ENCODE results near the gene MOSPD3. TPM values are rescaled to one million over a fixed set of nuclear protein-coding genes. Genes with fewer than 3 reads are reported as not detected.
A peak's percentile ranks its signal among the peaks of the same experiment; 100 is the strongest.

MOSPD3 gene
- total RNA-seq, 6 donors from 2014 or later: 9.9 to 25.8 (median 16.0) TPM

- H3K27ac ChIP-seq: no peak overlapping the region
- no peaks in the 10 kb centered on the region for H3K36me3 ChIP-seq
- H3K4me1 ChIP-seq: peaks cover 8 to 13% (median 10%) of the 10 kb centered on the region in 4 donors
- H3K4me3 ChIP-seq: no peak overlapping the region
- H3K27me3 ChIP-seq: no peaks in the 10 kb centered on the region
- no peak for DNase-seq
- no peak for ATAC-seq (ENCODE audit: low FRiP score in 2 of 2)
- 87 to 90% methylated on average over 15 of the region's 15 CpGs for WGBS, 2 donors
- no peaks in the 10 kb centered on the region for H3K9me3 ChIP-seq
- no peak for TF ChIP-seq POLR2AphosphoS5 (IDR thresholded peaks at IDR 0.05)
These were observed 11.8 kb downstream of the MOSPD3 start for GRCh38 chr7:100623951-100624824.

DNA sequence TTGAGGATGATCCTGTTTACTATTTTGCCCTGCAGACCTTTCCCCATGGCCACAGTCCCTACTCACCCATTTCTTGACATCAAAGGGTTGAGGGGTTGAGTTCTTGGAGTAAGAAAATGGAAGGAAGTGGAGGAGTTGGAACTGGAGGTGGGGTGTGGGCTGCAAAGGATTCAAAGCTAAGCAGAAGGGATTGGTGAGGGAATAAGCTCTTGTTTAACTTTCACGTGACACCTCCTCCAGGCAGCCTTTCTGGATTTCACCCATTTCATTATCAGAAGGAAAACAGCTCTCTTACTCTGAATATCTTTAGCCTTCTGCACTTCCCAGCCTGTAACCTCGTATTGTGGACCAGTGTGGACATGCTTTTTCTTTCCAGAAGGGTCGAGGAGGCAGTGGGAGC is 13.7 kb downstream of the MOSPD3 start:
- no peaks in the 10 kb centered on the region for H3K27me3 ChIP-seq
- no peak for ATAC-seq (ENCODE audit: low FRiP score in 2 of 2)
- DNase-seq: no peak
- peak overlapping the region in 2 of 4 donors; percentile 52 to 67 for H3K27ac ChIP-seq
- peaks cover 8 to 13% (median 10%) of the 10 kb centered on the region in 4 donors for H3K4me1 ChIP-seq
- no peaks in the 10 kb centered on the region for H3K9me3 ChIP-seq
- WGBS, 2 donors: 10 to 25% methylated on average over 3 of the region's 3 CpGs
- H3K36me3 ChIP-seq: no peaks in the 10 kb centered on the region
- H3K4me3 ChIP-seq: peak overlapping the region in 3 of 4 donors; percentile 21 to 43 (median 28)
- no peak for TF ChIP-seq POLR2A (IDR thresholded peaks at IDR 0.05)
- TF ChIP-seq POLR2AphosphoS5 (IDR thresholded peaks at IDR 0.05): no peak
- no peak for TF ChIP-seq EP300 (IDR thresholded peaks at IDR 0.05)
- TF ChIP-seq, protein P1, sequence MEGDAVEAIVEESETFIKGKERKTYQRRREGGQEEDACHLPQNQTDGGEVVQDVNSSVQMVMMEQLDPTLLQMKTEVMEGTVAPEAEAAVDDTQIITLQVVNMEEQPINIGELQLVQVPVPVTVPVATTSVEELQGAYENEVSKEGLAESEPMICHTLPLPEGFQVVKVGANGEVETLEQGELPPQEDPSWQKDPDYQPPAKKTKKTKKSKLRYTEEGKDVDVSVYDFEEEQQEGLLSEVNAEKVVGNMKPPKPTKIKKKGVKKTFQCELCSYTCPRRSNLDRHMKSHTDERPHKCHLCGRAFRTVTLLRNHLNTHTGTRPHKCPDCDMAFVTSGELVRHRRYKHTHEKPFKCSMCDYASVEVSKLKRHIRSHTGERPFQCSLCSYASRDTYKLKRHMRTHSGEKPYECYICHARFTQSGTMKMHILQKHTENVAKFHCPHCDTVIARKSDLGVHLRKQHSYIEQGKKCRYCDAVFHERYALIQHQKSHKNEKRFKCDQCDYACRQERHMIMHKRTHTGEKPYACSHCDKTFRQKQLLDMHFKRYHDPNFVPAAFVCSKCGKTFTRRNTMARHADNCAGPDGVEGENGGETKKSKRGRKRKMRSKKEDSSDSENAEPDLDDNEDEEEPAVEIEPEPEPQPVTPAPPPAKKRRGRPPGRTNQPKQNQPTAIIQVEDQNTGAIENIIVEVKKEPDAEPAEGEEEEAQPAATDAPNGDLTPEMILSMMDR (IDR thresholded peaks at IDR 0.05): no peak

DNA sequence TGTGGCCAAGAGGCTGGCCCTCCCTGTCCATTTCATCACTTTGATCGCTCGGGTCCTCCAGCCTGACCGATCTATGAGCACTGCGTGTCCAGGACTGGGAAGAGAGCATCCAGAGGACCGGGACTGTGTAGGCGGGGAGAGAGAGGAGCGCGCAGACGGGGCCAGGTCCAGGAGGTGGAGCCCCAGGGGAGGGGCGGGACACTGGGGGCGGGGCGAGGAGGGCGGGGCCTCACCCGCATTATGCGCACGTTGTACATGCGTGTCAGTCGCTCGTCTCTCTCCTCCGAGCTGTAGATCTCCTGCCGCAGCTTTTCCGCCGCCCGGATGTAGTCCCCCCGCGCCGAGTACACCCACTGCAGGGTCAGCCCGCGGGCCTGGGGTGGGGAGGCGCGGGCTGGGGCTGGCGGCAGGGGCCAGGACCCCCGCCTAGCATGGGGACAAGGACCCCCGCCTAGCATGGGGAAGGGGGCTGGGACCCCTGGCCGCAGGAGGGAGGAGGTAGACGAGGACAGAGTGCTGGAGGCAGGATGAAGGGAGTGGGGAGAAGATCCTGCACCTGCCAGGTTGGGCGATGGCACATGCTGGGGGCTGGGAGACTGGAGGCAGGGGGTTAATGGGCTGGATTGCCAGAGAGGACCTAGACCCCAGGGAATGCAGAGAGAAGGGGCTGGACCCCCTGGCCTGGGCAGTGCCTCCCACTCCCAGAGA is 14.3 kb downstream of the MOSPD3 start:
- TF ChIP-seq EP300 (IDR thresholded peaks at IDR 0.05) (no peak), POLR2A (IDR thresholded peaks at IDR 0.05) (no peak), POLR2AphosphoS5 (IDR thresholded peaks at IDR 0.05) (no peak)
- TF ChIP-seq, protein P1 (IDR thresholded peaks at IDR 0.05): no peak
- Histone ChIP-seq H3K27me3 (no peaks in the 10 kb centered on the region), H3K4me1 (peaks cover 8 to 13% (median 10%) of the 10 kb centered on the region in 4 donors), H3K9me3 (no peaks in the 10 kb centered on the region), H3K27ac (peak overlapping the region in 3 of 4 donors; percentile 1 to 67 (median 52)), H3K4me3 (peak overlapping the region in 3 of 4 donors; percentile 21 to 43 (median 28)), H3K36me3 (no peaks in the 10 kb centered on the region)
- DNase-seq (peak; percentile 84 to 97), ATAC-seq (ENCODE audit: low FRiP score in 2 of 2) (peak; percentile 93 to 97)
- WGBS, 2 donors: 3 to 7% methylated on average over 11 to 37 of the region's 37 CpGs

DNA sequence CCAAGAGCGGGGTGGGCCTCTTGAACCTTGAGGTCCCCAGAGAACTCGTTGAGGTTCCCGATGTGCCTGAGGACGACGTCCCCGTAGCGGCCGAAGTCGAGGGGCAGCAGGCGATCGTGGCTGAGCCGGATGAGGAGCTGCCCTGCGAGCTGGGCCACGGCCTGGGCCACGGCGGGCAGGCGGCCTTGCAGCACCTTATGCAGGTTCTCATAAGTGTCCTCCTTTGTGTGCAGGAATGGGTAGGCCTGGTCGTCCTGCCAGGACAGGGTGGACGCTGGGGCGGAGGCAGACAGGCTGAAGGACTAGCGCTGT is 14.9 kb downstream of the MOSPD3 start:
- H3K4me1 ChIP-seq: peaks cover 8 to 13% (median 10%) of the 10 kb centered on the region in 4 donors
- TF ChIP-seq, protein P1 (IDR thresholded peaks at IDR 0.05): no peak
- no peak for TF ChIP-seq EP300 (IDR thresholded peaks at IDR 0.05)
- TF ChIP-seq POLR2AphosphoS5 (IDR thresholded peaks at IDR 0.05): no peak
- no peak for TF ChIP-seq POLR2A (IDR thresholded peaks at IDR 0.05)
- H3K36me3 ChIP-seq: no peaks in the 10 kb centered on the region
- peak overlapping the region in 2 of 4 donors; percentile 52 to 67 for H3K27ac ChIP-seq
- DNase-seq (no peak), ATAC-seq (ENCODE audit: low FRiP score in 2 of 2) (no peak)
- WGBS, 2 donors: 83 to 86% methylated on average over 11 to 18 of the region's 21 CpGs
- no peaks in the 10 kb centered on the region for H3K27me3 ChIP-seq
- H3K4me3 ChIP-seq: no peak overlapping the region
- H3K9me3 ChIP-seq: no peaks in the 10 kb centered on the region

- ATAC-seq (ENCODE audit: low FRiP score in 2 of 2) (no peak), DNase-seq (peak in 1 of 2 donors; percentile 27)
- peaks cover 0 to 9% (median 1%) of the 10 kb centered on the region in 4 donors for H3K27me3 ChIP-seq
- TF ChIP-seq POLR2AphosphoS5 (IDR thresholded peaks at IDR 0.05) (no peak), POLR2A (IDR thresholded peaks at IDR 0.05) (no peak)
- TF ChIP-seq, protein P1 (IDR thresholded peaks at IDR 0.05): peak in 2 of 6 experiments; percentile 5 to 21
- H3K9me3 ChIP-seq: no peaks in the 10 kb centered on the region
- no peak overlapping the region for H3K27ac ChIP-seq
- peaks cover 15 to 27% (median 19%) of the 10 kb centered on the region in 4 donors for H3K4me1 ChIP-seq
- H3K36me3 ChIP-seq: no peaks in the 10 kb centered on the region
- no peak overlapping the region for H3K4me3 ChIP-seq
- 76 to 80% methylated on average over 7 to 11 of the region's 11 CpGs for WGBS, 2 donors
These were observed 16.9 kb downstream of the MOSPD3 start for GRCh38 chr7:100629117-100629716.

Data from upper lobe of left lung (tissue), 6 donors.